Measurements from ENCODE around the gene ATG16L1. TPM values are rescaled to one million over a fixed set of nuclear protein-coding genes. Genes with fewer than 3 reads are reported as not detected.

Gene ATG16L1
- polyA plus RNA-seq, 1 donor from 2014 or later: 67.6 TPM

DNA sequence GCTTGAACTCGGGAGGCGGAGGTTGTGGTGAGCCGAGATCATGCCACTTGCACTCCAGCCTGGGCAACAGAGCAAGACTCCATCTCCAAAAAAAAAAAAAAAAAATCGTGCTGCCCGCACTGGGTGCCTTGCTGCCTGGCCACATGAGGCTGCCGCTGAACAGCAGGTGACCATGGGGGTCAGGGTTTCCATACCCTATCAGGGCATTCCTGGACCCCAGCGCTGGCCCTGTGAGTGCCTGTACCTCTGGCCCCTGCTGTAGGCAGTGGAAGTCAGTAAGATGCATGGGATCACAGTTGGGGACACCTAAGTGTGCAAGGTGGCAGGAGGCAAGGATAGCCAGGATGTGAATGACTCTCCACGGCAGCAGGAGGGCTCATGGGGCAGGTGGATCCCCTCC, 75.0 kb downstream of the ATG16L1 start:
- Histone ChIP-seq H3K79me2 (replicated peaks; ENCODE audit: insufficient read depth, low read length) (no peaks in the 10 kb centered on the region), H3K27me3 (ENCODE audit: insufficient read depth, low read depth, low read length) (no peaks in the 10 kb centered on the region), H3F3A (ENCODE audit: insufficient read depth, low read length, poor library complexity, severe bottlenecking) (no peaks in the 10 kb centered on the region), H3K9me2 (ENCODE audit: insufficient read depth, low read length) (no peaks in the 10 kb centered on the region), H3K4me2 (ENCODE audit: low read length) (no peak overlapping the region), H3K4me3 (ENCODE audit: low read length) (no peak overlapping the region), H3K9ac (ENCODE audit: low read length) (no peak overlapping the region), H4K20me1 (ENCODE audit: insufficient read depth) (no peaks in the 10 kb centered on the region), H3K9me3 (ENCODE audit: low read length) (no peaks in the 10 kb centered on the region), H3K27ac (ENCODE audit: low read length) (no peak overlapping the region), H2AFZ (ENCODE audit: low read depth, low read length) (no peak overlapping the region), H3K36me3 (ENCODE audit: insufficient read depth, low read length) (no peaks in the 10 kb centered on the region)
- TF ChIP-seq EP300 (conservative IDR thresholded peaks at IDR 0.05; ENCODE audit: poor library complexity, severe bottlenecking): no peak
- TF ChIP-seq, protein P1, sequence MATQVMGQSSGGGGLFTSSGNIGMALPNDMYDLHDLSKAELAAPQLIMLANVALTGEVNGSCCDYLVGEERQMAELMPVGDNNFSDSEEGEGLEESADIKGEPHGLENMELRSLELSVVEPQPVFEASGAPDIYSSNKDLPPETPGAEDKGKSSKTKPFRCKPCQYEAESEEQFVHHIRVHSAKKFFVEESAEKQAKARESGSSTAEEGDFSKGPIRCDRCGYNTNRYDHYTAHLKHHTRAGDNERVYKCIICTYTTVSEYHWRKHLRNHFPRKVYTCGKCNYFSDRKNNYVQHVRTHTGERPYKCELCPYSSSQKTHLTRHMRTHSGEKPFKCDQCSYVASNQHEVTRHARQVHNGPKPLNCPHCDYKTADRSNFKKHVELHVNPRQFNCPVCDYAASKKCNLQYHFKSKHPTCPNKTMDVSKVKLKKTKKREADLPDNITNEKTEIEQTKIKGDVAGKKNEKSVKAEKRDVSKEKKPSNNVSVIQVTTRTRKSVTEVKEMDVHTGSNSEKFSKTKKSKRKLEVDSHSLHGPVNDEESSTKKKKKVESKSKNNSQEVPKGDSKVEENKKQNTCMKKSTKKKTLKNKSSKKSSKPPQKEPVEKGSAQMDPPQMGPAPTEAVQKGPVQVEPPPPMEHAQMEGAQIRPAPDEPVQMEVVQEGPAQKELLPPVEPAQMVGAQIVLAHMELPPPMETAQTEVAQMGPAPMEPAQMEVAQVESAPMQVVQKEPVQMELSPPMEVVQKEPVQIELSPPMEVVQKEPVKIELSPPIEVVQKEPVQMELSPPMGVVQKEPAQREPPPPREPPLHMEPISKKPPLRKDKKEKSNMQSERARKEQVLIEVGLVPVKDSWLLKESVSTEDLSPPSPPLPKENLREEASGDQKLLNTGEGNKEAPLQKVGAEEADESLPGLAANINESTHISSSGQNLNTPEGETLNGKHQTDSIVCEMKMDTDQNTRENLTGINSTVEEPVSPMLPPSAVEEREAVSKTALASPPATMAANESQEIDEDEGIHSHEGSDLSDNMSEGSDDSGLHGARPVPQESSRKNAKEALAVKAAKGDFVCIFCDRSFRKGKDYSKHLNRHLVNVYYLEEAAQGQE (IDR thresholded peaks at IDR 0.05; ENCODE audit: borderline replicate concordance): no peak
- no peak for TF ChIP-seq MXI1 (conservative IDR thresholded peaks at IDR 0.05; ENCODE audit: poor library complexity, severe bottlenecking)
- no peak for TF ChIP-seq TAF1 (IDR thresholded peaks at IDR 0.05; ENCODE audit: low read depth)
- no peak for TF ChIP-seq SMC3 (conservative IDR thresholded peaks at IDR 0.05; ENCODE audit: poor library complexity)
- TF ChIP-seq EZH2 (IDR thresholded peaks at IDR 0.05; ENCODE audit: borderline replicate concordance, insufficient read depth, low read length, poor library complexity, severe bottlenecking): no peak
- TF ChIP-seq, protein P2, sequence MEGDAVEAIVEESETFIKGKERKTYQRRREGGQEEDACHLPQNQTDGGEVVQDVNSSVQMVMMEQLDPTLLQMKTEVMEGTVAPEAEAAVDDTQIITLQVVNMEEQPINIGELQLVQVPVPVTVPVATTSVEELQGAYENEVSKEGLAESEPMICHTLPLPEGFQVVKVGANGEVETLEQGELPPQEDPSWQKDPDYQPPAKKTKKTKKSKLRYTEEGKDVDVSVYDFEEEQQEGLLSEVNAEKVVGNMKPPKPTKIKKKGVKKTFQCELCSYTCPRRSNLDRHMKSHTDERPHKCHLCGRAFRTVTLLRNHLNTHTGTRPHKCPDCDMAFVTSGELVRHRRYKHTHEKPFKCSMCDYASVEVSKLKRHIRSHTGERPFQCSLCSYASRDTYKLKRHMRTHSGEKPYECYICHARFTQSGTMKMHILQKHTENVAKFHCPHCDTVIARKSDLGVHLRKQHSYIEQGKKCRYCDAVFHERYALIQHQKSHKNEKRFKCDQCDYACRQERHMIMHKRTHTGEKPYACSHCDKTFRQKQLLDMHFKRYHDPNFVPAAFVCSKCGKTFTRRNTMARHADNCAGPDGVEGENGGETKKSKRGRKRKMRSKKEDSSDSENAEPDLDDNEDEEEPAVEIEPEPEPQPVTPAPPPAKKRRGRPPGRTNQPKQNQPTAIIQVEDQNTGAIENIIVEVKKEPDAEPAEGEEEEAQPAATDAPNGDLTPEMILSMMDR (IDR thresholded peaks at IDR 0.05; ENCODE audit: poor library complexity, severe bottlenecking): no peak
- no peak for TF ChIP-seq POLR2AphosphoS5 (IDR thresholded peaks at IDR 0.05)
- no peak for TF ChIP-seq RAD21 (conservative IDR thresholded peaks at IDR 0.05)

DNA sequence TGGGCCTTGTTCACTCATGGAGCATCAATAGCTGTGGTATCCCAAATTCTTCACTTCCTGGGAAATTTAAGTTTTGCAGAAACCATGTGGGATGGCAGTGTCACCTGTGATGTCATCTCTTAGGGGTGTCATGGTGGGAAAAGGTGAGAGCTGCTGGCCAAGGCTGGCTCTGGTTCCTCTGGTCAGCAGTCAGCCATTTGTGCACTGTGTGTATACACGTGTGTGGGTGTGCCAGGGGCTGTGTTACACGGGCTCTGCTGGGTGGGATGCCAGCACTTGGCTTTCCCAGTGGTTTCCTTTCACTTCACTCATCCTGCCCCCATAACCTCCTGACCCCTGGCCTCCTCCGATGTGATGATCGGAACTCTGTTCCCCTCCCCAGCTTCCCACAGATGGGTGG, 77.4 kb downstream of the ATG16L1 start:
- H3K9ac ChIP-seq (ENCODE audit: low read length): no peak overlapping the region
- H3K27me3 ChIP-seq (ENCODE audit: insufficient read depth, low read depth, low read length): no peaks in the 10 kb centered on the region
- no peak overlapping the region for H3K27ac ChIP-seq (ENCODE audit: low read length)
- no peaks in the 10 kb centered on the region for H3K9me3 ChIP-seq (ENCODE audit: low read length)
- H4K20me1 ChIP-seq (ENCODE audit: insufficient read depth): no peaks in the 10 kb centered on the region
- no peaks in the 10 kb centered on the region for H3F3A ChIP-seq (ENCODE audit: insufficient read depth, low read length, poor library complexity, severe bottlenecking)
- no peaks in the 10 kb centered on the region for H3K9me2 ChIP-seq (ENCODE audit: insufficient read depth, low read length)
- H3K4me2 ChIP-seq (ENCODE audit: low read length): no peak overlapping the region
- H3K36me3 ChIP-seq (ENCODE audit: insufficient read depth, low read length): no peaks in the 10 kb centered on the region
- no peak for TF ChIP-seq MXI1 (conservative IDR thresholded peaks at IDR 0.05; ENCODE audit: poor library complexity, severe bottlenecking)
- no peak for TF ChIP-seq RAD21 (conservative IDR thresholded peaks at IDR 0.05)
- TF ChIP-seq, protein P2 (IDR thresholded peaks at IDR 0.05; ENCODE audit: poor library complexity, severe bottlenecking): no peak
- TF ChIP-seq, protein P1 (IDR thresholded peaks at IDR 0.05; ENCODE audit: borderline replicate concordance): no peak
- TF ChIP-seq TAF1 (IDR thresholded peaks at IDR 0.05; ENCODE audit: low read depth): no peak
- no peak for TF ChIP-seq EP300 (conservative IDR thresholded peaks at IDR 0.05; ENCODE audit: poor library complexity, severe bottlenecking)
- TF ChIP-seq SMC3 (conservative IDR thresholded peaks at IDR 0.05; ENCODE audit: poor library complexity): no peak
- no peak for TF ChIP-seq EZH2 (IDR thresholded peaks at IDR 0.05; ENCODE audit: borderline replicate concordance, insufficient read depth, low read length, poor library complexity, severe bottlenecking)
- TF ChIP-seq POLR2AphosphoS5 (IDR thresholded peaks at IDR 0.05): no peak
- no peak overlapping the region for H2AFZ ChIP-seq (ENCODE audit: low read depth, low read length)
- no peak overlapping the region for H3K4me3 ChIP-seq (ENCODE audit: low read length)
- no peaks in the 10 kb centered on the region for H3K79me2 ChIP-seq (replicated peaks; ENCODE audit: insufficient read depth, low read length)
